Suppressor macrophage treated with lipopolysaccharide for 4 hours (primary cell): ENCODE data around the gene RBMS2.
A peak's percentile ranks its signal among the peaks of the same experiment; 100 is the strongest.

Experiments
- DNase-seq: peaks from one replicate; pipeline ENCODE4 v3.0.0-alpha.2; 2020

Gene RBMS2

DNA sequence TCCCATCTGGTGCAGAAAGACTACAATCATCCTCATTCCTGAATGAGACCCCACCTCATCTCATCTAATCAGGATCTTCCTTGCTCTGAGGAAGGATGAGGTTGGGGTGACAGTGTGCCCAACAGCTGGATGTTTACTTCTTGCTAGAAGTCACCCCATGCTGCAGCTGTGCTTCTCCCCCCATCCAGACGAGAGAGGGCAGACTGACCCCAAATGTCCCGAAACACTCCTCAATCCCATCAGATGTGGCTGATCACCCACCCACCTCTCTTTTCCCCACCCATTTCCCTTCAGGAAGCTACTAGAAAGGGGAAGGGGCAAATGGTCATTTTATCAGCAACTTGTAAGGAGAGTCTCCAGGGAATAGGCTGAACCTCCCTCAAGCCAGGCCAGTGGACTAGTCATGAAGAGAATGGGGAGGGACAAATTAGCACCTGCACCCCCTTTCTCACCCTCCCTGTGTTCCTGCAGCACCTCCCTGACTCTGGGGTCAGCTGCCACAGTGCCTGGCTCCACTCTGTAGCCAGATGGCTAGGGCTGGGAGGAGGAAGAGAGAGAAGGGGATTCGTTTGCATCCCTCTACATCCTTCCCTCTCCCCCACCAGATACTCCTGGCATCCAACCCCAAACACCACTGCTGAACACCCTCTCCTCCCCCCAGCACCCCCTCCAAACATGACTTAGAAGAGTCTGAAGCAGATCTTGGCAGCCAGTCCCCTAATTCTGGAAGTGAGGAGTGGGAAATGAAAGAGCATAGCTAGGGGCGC, 111.3 kb downstream of the RBMS2 start:
- DNase-seq = no peak

DNA sequence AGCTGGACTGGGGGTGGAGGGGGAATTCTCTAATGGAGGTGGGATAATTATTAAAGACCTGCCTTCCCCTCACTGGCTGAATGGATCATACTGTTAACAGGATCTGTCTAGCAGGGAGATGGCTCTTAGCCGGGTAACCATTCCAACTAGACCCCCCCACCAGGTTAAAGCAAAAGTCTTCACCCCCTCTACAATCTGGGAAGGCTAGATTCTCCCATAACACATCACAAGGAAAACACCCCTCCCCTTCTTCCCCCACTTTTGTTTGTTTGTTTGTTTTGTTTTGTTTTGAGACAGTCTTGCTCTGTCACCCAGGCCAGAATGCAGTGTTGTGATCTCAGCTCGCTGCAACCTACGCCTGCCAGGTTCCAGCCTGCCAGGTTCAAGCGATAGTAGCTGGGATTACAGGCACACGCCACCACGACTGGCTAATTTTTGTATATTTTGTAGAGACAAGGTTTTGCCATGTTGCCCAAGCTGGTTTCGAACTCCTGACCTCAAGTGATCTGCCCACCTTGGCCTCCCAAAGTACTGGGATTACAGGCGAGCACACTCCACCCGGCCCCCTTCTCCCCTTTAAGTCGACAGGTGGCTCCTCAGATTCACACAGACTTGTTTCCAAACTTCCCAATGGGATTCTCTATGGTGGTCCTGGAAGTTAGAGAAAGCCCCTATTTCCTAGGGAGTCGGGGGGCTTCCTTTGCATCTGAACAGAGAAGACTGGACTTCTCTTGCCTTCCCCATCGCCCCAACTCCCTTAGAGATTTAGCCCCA, 112.0 kb downstream of the RBMS2 start:
- DNase-seq = no peak

DNA sequence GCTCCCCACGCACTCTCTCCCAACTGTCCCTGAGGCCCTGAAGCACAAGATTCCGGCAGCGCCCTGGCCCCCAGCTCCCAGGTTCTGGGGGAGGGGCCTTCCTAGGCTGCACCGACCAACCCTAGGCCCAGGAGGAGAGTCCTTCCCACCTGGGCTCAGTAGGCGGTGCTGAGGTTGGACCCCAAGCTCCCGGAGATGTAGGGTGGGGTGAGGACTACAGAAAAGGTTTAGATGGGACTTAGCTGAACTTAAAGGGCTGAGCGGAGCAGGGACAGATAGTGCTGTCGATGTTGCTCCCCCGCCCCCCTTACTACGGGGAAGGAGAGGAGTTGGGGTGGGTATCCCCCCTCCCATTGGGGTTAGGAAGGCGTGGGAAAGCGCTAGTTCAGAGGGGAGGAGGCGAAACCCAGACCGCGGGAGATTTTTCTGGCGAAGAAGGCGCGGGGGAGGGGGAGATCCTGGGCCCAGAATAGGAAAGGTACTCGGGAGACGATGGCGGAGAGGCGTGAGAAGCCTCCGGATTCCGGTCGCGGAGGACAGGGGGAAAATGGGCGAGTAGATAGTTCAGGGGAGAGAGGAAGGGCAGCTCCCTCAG, 112.7 kb downstream of the RBMS2 start:
- DNase-seq = no peak

DNA sequence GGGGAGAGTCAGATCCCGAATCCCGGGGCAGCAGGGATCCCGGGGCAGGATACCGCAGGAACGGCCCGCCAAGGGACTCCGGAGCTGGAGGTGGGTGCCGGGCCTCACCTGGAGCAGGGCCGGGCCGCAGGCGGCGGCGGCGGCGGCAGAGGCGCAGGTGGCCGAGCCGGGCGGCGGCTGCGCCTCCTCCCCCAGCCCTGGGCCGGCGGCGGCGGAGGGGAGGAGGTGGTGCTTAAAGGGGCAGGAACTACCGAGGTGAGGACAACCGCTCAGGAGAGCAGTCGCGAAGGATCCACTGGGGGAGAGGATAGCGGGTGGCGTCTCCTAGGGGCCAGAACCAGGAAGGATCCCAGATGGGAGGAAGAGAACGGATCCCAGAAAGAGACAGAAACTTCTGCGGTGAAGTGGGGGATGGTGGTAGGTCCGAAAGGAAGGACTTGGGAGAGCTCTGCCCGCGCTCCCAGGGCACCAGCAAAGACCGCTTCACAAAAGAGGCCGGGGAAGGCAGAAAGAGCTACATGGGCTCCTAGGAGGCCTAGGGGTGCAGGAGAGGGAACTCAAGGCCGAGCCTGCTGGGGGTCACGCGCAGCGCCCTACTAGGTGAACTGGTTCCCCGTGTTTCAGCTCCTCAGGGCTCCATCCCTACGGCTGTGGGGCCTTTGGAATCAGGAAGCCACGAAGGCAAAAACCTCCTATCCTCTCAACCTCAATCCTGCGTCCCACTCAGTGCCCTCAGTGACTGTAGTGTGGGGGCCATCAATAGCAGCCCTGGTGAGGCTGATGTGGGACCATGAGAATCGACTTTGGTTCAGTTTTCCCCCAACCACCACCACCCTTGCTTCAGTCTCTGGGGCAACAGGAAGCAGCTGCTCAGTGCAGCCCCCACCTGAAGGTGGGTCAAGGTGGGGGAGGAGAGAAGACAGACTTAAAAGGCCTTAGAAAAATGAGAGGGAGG, 113.5 kb downstream of the RBMS2 start:
- DNase-seq = peak; percentile 63

DNA sequence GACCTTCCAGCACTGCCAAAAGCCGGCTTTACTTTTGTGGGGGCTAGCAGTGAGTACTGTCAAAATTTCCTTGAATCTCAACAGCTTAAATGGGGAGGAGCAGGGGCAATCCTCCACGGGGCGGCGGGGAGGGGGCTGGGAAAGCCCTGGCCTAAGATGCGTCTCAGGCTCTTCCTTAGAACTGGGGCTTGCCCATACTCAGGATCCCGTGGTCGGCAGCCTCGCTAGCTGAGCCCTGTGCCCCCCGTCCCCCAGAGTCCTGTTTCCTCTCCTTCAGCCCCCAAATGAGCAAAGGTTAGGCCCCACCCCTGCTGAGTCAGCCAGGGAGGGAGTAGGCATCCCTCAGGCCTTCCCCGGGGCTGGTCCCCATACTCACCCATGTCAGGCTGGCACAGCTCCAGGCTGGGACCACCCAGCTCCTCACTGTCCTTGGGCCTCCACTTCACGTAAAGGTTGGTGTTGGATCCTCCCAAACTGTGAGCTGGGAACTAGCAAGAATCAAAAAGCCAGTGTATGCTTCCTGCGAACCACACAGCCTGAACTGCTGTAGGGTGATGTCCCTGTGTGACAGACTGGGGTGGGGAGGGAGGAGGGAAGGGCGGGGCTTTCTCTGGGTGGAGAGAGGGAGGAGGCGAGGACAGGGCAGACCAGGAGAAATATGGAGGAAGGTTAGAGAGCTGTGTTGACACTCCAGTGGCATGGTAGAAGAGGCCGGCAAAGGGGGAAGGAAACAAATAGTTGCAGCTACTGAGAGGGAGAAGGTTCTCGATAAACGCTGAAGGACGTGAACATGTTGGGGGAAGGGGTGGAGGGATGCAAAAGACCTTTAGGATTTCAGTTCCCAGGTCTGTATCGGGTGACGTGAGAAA, 114.4 kb downstream of the RBMS2 start:
- peak; percentile 87 for DNase-seq

DNA sequence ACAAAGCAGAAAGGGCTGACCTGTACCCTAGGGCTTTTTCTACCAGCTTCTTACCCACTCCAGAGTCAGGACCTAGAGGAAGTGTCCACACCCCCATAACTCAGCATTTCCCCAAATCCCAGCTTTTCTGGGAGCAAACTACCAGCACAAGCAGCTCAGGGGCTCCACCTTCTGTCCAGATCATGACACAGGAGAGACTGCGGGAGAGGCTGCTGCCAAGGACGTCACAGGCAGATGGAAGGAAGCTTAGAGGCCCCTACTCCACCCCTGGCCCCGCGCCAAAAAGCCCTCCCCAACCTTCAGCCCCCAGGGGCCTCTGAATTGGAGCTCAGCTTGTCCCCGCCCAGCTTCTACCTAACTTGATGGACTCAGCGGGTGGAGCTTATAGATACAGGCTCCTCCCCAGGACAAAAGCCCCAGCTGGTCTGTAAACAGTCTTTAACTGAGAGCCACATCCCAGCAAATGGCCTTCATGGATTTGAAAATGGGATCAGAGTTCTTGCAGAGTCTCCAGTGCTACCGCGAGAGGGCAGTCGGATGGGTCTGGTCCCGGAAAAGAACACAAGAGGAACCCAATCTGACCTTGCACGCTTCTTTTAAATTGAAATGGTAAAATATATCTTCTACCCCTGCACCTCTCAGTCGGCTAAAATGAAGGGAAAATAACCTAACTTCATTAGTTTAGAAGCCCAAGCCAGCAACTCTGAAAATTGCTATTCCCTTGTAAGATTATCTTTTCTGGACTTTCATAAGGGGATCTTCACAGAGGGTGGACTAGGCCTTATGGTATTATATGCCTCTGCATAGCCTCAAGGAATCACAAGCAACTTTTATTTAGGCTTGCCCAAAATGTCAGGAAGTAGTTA, 115.3 kb downstream of the RBMS2 start:
- peak; percentile 91 for DNase-seq

DNA sequence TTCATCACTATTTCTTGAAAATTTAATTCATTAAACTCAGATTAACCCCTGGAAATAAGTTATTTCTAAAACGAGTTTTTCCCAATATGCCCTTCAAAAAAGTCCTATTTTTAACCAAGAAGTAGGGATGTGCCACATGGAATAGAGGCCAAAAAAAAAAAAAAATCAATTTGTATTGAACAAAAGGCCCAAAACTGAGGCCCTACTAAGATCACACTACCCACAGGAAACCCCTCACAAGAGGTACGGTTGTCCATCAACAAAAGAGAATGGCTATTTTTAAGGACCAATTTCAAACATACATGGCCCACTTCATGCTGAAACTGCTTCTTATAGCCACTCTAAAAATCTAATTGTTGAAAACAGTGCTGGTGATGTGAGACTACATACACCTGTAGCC, 116.0 kb downstream of the RBMS2 start:
- no peak for DNase-seq

DNA sequence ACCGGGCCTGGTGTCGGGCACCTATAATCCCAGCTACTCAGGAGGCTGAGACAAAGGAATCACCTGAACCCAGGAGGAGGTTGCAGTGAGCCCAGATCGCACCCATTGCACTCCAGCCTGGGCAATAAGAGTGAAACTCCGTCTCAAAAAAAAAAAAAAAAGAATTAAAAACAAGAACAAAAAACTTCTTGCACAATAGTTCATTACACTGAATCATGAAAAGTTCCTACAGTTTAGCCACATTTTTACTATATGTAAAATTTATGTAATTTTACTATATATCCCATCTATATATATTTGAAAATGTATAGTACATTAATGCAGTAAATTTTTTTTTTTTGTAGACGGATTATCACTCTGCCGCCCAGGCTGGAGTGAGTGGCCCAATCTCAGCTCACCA, 119.6 kb downstream of the RBMS2 start:
- no peak for DNase-seq

DNA sequence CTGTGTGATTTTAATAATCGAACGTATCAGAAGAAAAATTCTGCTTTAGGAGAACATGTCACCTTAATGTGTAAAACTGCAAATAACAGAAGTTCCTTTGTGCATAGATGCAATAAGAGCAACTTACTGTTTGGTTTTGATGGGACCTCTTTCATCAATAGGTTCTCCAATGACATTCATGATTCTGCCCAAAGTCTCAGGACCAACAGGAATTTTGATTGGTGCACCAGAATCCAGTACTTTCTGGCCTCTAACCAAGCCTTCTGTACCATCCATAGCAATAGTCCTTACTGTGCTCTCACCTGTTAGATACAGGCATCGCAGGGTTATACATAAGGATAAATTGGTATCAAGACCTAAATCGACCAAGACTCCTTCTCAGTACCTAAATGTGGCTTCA, 123.0 kb downstream of the RBMS2 start:
- DNase-seq = no peak

DNA sequence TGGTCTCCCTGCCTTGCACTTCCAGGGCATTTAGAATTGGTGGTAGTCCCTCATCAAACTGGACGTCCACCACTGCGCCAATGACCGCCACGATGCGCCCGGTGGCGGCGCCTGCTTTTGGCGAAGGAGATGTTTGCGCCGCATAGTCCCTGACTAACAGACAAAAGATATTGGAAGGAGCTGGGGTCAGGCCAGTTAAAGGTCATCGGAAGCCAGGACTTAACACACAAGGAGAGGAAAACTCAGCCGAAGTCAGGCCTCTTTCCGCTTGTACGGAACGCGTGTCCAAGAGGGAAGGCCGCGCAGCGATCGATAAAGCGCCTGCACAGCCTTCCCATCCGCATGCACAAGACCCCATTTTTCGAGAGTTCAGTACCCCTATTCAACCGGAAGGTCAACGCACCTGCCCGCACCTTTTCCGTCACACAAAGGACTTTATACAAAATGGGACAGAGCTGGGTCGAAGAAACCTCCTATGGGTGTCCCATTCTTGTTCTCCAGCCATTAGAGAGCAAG, 123.6 kb downstream of the RBMS2 start:
- DNase-seq = peak; percentile 27
